Stimulated activated CD4-positive, alpha-beta T cell treated with anti-CD3 and anti-CD28 coated beads, Interleukin-1b, Interleukin-23, amount 100 ng/mL, for 1 hour (primary cell): ENCODE measurements around the gene ASPN.

Experiments
- DNase-seq, 2 donors: peaks; one replicate each; pipeline ENCODE4 v3.0.0-alpha.2; 2020; ENCODE audit warnings: low read depth in 2 of 2

ASPN gene

DNA sequence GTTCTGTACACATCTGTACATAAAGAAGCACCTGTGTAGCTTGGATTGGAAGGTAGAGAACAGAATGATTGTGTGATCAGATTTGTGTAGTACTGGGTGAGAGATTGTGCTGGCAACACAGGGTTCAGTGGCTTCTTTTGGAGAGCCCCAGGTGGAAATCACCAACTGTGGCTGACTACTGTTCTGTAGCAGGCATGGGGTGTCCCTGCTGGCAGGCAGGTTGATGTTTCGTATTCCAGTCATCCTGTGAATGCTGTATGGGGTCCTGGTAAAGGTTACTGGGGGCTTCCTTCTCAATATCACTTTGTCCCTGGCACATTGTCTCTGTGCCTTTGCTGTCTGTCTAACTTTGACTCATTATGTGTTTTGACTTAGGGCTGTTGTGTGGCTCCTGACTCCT, 5.3 kb downstream of the ASPN start:
- DNase-seq = no peak

DNA sequence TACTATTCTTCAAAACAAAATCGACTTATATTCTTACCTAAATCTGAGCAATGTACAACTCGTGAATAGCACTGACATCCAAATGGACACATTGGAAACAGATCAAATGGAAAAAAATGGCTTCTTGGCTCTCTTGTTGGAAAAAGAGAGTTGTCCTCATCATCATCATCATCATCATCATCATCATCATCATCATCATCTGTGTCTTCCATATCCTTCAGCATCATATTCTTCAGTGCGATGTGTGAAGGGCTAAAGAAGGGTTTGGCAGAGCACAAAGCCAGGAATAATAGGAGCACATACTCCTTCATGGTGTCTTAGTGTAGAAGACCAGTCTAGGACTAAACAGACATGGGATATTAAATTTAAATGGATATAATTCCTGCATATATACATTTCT, 7.7 kb downstream of the ASPN start:
- no peak for DNase-seq

DNA sequence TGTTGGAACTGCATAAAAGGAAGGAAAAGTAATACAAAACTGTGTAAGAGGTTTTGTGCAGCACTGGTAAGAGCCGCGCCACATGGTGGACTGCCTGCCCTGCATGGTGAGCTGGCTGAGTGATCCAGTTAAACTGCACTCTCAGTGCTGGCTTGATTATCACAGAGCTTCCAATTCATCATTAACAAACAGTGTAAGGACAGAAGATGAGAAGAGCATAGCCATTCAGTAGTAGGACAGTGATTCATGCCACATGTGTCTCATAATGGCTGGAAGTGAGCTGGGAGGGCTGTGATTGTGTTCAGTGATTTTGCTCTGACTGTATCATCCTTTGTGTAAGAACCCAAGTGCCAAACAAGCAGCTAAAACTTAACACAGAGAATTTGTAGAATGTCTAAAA, 14.1 kb downstream of the ASPN start:
- DNase-seq = no peak

DNA sequence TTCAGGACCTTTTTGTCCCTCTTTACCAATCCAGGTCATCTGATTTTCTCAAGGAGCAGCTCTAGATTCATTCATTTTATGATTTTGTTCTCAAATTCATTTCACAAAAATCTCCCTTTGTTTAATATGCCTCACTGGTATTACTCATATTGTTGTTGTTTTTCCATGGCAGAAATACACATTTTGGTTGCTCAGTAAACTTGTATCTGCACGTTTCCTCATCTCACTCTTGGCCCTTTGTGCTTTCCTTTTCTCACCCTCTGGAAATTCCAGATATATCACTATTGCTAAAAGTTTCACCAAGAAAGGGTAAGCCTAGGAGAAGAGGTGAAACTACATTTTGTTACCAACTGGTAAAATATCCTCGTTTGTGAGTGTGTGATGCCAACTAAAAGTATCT, 14.8 kb downstream of the ASPN start:
- no peak for DNase-seq

DNA sequence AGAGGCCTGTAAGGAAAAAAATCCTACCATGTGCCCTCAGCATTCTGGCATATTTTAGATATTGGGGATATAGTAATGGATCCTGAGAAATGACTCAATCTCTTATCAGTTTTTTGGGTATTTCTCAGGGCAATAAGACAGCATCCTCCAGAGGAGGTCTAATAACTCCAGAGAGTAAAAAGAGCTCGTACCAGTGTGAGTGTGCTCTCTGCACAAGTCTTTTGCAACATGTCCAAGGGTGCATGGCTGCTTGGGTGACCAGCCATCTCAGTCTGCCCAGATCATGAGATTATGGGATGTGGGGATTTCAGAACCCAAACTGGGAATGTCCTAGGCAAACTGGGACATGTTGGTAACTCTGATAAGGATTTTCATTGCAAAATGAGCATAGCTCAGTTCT, 15.3 kb downstream of the ASPN start:
- no peak for DNase-seq

DNA sequence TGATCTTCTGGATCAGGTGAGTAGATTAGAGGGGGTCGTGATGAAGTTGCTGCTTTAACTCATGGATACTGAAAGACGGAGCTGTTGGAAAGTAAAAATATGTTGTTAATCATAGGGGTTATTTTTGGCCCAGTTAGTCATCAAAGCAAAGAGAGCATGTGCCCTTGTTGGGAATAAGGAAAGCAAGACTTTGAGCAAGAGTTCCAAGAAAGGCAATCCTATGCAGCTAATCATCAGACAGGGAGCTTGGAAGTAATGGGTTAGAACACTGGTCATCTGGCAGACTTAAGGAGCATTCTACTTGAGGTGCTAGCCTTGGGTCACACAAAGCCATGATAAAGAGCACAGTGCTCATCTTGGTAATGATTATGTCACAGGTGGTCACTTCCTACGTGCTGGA, 18.3 kb downstream of the ASPN start:
- no peak for DNase-seq

DNA sequence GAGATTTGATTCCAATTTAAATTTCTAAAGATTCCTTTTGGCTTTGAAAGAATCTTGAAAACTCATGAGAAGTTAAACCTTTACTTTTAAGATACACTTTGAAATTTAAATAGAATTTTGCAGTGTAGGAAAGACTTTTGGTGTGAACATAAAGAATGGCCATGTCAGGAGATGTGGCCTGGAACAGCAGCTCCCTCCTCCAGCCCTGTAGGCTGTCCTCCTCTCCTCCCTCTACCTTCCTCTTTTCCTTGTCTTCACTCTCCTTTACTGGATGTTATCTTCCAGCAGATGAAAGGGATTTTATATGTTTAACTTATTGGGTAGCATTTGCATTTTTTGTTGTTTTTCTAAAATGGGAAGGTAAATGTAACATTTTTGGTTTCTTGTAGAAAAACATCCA, 18.9 kb downstream of the ASPN start:
- DNase-seq = no peak

DNA sequence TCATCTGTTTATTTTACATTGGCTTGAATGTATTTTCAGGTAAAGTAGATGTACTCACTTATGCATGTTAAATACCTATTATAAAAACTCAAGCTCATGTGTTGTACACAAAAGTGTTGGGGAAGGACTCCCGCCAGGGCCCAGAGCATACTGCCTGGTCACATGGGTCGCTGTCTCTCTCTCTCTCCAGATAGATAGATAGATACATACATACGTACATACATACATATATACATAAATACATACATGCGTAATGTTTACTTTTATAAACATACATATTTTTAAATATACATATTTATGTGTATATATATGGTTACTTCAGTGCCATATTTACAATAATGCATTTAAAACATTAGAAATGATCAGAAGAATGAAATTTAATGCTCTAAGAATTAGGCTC, 24.7 kb downstream of the ASPN start:
- DNase-seq = no peak

DNA sequence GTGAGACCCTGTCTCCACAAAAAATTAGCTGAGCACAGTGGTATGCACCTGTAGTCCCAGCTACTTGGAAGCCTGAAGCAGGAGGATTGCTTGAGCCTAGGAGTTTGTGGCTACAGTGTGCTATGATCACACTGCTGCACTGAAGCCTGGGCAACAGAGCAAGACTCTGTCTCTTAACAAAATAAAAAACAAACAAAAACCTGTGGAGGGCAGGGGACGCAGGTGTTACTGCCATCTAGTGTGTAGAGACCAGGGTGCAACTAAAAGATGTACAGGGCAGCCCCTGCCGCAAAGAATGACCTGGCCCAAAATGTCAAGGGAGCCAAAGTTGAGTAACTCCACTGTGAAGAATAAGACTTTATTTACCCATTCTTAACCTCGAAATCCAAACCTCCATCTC, 27.1 kb downstream of the ASPN start:
- no peak for DNase-seq

DNA sequence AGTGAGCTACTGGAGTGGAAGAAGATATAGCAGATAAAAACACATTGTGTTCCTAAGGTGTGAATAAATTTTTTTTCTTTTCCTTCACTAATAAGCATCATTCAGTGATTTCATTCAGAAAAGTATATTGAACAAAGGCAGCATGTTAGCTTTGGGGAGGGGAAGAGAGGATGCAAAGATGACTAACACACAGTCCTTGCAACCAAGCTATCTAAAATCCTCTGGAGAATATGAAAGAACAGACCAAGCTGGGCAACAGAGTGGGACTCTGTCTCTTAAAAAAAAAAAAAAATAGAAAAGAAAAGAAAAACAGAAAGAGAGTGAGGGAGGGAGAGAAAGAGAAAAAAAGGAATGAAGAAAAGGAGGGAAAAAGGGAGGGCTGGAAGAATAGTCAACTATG, 35.8 kb downstream of the ASPN start:
- DNase-seq = no peak

DNA sequence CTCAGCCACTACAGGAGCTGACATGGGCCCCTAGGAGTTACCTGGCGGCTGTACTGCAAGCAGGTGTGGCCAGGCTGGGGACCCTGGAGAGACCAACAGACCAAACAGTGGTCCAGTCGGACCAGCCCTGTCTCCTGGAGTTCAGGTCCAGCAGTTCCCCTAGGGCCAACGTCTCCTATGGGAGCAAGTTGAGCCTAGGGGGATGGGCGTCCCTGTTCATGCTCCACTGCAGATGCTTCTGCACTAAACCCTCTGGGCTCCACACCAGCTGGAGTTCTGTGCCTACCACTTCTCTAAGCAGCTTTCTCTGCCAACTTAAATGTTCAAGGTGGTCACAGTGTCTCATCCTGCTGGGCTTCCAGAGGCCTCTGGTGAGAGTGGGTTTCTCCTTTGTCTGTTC, 37.5 kb downstream of the ASPN start:
- no peak for DNase-seq

DNA sequence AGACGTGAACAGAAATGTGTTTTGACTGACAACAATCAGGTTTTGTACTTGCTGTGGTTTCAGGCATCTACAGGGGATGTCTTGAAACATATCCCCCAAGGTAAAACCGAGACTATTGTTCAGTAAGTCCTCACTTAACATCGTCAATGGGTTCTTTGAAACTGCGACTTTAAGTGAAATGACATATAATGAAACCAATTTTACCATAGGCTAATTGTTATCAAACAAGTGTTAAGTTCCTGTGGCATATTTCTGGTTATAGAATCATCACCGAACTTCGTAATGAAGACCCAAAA, 41.6 kb downstream of the ASPN start:
- DNase-seq = no peak

DNA sequence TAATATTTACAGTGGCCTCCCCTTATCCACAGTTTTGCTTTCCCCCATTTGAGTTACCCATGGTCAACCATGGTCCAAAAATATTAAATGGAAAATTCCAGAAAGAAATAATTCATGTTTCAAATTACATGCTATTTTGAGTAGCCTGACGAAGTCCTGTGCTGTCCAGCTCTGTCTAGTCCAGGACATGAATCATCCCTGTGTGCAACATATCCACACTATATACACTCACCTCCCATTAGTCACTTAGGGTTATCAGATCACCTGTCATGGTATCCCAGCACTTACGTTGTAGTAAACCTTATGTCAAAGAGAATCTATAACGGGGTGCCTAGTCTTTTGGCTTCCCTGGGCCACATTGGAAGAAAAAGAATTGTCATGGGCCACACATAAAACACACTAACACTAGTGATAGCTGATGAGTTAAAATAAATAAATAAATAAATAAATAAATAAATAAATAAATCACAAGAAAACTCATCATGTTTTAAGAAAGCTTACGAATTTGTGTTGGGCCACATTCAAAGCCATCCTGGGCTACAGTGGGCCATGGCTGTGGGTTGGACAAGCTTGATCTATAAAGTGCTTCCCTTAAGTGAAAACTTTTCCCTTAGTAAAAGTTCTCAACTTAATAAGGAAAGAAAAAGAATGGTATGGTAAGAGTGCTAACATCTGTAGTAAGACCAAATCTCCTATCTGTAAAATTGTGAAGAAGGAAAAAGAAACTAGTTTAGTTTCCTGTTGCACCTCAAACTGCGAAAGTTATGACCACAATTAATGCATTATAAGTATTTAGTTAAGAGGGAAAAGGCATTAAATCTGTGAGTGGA, 42.2 kb downstream of the ASPN start:
- no peak for DNase-seq

DNA sequence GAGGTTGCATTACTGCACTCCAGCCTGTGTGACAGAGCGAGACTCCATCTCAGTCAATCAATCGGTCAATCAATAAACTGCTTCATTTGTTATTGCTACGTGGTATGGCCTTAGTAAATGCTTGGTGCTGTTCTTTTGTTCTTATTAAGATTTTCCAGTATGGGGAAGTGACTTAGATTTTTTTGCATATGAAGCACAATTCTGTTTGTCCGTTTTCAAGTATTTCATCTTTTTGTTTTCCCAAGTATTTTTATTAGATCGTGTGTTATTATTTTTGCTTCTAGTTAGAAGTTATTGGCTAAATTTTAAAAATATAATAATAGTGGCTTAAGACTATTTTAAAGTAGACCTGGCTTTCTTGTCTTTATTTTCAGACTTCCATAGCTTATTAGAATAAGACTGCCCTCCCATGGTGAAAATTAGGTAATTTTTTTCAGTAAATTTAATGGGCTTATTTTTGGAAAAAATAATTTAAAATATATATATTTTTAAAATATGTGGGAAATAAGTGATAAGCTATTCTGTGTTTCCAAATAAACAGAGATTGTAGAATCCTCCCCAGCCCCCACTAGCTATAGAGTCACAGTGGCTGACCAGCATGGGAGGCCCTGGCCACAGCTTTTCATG, 43.3 kb downstream of the ASPN start:
- no peak for DNase-seq

DNA sequence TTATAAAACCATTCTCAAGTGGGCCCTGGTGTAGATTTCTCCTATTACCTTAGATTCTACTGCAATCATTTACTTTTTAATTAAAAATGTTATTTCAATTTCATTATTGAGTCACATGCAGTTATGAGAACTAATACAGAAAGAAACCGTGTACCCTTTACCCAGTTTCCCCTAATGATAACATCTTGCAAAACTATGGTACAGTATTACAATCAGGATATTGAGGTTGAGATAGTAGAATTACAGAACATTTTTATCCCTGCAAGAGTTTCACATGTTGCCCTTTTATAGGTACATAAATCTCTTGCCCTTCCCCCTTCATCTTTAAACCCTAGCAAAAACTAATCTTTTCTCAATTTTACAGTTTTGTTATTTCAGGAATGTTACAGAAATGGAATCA, 47.0 kb downstream of the ASPN start:
- DNase-seq = no peak

DNA sequence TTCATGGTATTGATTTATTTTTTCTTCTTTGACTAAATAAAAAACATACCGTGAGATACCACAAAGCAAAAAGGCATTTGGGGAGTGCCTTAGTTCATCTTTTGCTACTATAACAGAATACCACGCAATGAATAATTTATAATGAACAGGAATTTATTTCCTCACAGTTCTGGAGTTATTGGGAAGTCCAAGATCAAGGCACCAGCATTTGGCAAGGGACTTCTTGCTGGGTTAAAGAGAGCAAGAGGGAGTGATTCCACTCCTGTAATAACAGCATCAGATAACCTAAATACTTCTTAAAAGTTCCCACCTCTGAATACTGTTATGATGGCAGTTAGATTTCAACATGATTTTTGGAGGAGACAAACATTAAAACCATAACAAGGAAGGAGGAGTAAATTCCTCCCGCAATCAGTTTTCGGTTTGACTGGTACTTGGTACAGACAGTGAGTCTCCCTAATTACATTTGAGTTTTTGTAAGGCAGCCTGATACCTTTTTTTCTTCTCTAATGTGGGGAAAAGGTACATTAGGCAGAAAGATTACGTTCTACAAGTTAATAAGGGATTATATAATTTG, 49.2 kb downstream of the ASPN start:
- DNase-seq = no peak

DNA sequence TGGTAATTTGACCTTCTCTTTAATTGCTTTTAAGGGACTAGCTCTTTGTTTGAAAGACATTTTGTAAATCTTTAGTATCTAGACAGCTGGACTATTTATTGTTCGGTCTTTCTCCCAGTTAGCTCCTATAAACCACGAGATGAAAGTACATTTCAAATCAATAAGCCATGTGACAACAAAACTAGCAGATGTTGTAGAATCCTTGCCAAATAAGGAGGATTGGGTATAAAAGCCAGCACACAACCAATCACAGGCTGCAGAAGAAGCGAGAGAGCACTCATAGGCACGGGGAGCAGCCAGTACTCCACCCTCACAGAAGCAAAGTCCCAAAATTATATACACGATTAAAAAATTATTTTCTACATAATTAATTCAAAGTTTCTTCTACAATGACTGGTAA, 50.0 kb downstream of the ASPN start:
- no peak for DNase-seq

DNA sequence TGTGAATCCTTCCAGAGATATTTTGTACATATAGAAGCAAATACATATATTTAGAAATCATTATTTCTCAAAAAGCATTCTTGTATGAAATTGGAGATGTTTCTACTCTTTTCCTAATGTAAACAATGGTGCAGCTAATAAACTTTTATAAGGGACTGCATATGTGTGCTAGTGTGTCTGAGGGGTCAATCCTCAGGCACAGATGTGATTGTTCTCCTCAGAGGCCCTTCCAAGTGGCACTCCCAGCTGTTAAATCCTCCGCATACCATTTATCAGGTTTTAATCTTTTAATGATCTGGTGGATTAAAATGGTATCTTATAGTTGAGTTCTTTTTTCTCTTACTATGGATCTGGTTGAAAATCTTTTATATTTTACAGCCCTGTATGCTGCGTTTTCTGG, 52.5 kb downstream of the ASPN start:
- no peak for DNase-seq

DNA sequence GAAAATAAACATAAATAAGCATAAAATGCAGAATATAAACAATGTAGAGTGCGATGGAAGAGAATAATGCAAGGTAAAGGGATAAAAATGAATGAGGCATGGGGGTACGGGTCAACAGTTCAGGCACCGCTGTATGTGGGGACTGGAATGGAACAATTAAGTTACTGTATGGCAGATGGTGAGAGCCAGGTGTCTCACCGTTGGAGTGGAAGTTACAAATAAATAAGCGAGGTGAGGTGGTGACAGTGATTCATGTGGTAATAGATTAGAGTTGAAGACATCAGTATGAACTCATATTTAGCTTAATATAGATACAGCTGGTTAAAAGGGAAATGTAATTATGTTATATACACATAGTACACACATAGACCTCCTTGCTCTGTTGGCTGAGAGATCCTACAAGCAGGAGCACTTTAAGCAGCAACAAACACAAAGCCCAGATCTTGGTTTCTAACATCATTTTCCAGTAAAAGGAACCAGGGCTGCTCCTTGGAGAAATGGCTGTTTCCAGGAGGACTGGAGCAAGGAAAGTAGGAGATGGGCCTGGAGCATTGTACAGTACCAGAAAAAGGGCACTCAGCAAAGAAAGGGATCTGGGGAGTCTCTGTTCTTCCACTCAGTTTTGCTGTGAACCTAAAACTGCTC, 55.7 kb downstream of the ASPN start:
- no peak for DNase-seq

DNA sequence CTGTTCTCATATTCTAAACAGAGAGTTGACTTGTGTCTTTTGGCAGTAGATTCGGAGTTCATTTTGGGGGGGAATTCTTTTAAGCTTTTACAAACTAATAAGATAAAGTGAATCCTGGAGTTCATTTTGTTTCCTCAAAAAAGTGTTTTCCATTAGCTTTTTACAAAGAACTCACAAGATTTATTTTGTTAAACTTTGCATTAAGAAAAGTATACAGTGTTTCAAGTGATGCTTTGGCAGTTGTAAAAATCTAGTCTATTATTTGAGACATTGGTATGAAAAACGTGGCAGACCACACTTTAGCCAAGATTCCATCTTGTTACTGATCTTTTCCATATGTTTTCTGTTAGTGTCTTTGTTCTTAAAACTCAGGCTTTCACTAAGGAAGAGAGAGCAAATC, 56.8 kb downstream of the ASPN start:
- no peak for DNase-seq

DNA sequence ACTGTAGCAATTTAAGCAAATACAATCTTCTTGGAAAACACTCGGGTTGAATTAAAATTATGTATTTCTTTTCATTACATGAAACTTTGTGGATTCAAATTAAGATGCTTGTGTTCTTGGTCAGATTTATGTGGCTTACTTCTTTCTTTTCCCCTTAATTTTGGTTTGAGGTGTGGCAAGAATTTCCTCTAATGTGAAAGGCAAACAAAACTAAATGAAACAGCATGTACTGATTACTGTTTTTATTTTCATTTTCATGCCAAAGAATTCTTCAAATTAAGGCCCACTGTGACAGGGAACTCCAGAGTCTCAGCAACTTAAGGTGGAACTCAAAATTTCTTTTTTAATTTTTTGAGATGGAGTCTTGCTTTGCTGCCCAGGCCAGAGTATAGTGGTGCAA, 58.0 kb downstream of the ASPN start, which contains the start of gene OMD:
Gene OMD, minus strand, starts transcription at position 132 of the 400 bp plus-strand sequence. CDS start 6,913 bp downstream, outside the sequence.
- DNase-seq = no peak

DNA sequence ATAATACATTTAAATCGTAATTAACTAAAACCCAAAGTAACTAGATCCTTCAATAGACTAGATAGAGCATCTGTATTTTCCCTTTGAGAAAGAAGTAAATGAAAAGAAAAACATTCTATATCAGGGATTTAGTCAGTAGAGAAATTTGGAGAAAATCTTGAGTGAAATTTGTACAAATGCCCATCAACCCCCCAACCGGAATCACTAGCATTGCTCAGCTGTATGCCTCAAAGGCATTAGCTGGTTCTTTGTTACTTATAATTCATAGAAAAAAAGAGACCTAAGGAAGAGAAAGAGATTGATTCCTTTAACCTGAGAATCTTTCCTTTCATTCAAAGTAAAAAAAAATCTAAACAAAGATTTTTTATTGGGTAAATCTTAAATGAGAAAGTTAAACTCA, 58.7 kb downstream of the ASPN start:
- no peak for DNase-seq
